ENCODE measurements around the gene ZNF708. TPM values are rescaled to one million over a fixed set of nuclear protein-coding genes. Genes with fewer than 3 reads are reported as not detected.
"Not testable (repeated sequence)": the region's sequence is repeated elsewhere in the genome, so short reads cannot be mapped to it uniquely, and the experiment has no call there.

The ZNF708 gene
- total and polyA plus RNA-seq, 3 experiments from 2014 or later = 8.0 to 13.3 (median 11.5) TPM

GRCh38 chr19:21259421-21260124, 69.6 kb downstream of the ZNF708 start:
- H3K4me3 Mint-ChIP-seq; H3K9me3 ChIP-seq (ENCODE audit: low read length); POLR2A ChIA-PET; H3K4me1 Mint-ChIP-seq; CTCF ChIA-PET; H3K4me3 ChIP-seq (ENCODE audit: low read length); H3K27me3 Mint-ChIP-seq; H3K36me3 ChIP-seq (ENCODE audit: insufficient read depth, low read length); H3K27ac Mint-ChIP-seq; DNase-seq; H3K27ac ChIP-seq (ENCODE audit: low read depth, low read length); H3K4me1 ChIP-seq (ENCODE audit: insufficient read depth, low read length); H3K27me3 ChIP-seq (ENCODE audit: insufficient read depth, low read length, poor library complexity, severe bottlenecking): not testable (repeated sequence)
- peaks cover 0 to 10% (median 2%) of the 10 kb centered on the region in 3 donors for H3K36me3 Mint-ChIP-seq
- H3K9me3 Mint-ChIP-seq = peaks cover 0 to 26% (median 16%) of the 10 kb centered on the region in 5 donors

GRCh38 chr19:21256722-21257121, 72.5 kb downstream of the ZNF708 start:
- H3K4me1 Mint-ChIP-seq = peaks cover 0 to 2% (median 0%) of the 10 kb centered on the region in 3 donors
- no peaks in the 10 kb centered on the region for H3K4me1 ChIP-seq (ENCODE audit: insufficient read depth, low read length)
- ChIA-PET CTCF (no interaction called here), POLR2A (no interaction called here)
- H3K27me3 Mint-ChIP-seq = peaks cover 4 to 8% of the 10 kb centered on the region in 2 donors
- DNase-seq = no peak
- peaks cover 0 to 13% (median 3%) of the 10 kb centered on the region in 5 donors for H3K9me3 Mint-ChIP-seq
- H3K36me3 ChIP-seq (ENCODE audit: insufficient read depth, low read length) = no peaks in the 10 kb centered on the region
- peaks cover 0 to 5% (median 0%) of the 10 kb centered on the region in 3 donors for H3K36me3 Mint-ChIP-seq
- no peaks in the 10 kb centered on the region for H3K27me3 ChIP-seq (ENCODE audit: insufficient read depth, low read length, poor library complexity, severe bottlenecking)
- no peak overlapping the region for H3K4me3 ChIP-seq (ENCODE audit: low read length)
- H3K27ac ChIP-seq (ENCODE audit: low read depth, low read length) = no peak overlapping the region
- H3K9me3 ChIP-seq (ENCODE audit: low read length) = no peaks in the 10 kb centered on the region
- H3K4me3 Mint-ChIP-seq = no peak overlapping the region
- no peak overlapping the region for H3K27ac Mint-ChIP-seq

Other genes with a start within 250 kb of the ZNF708 start
- gene ZNF714, start 247.2 kb downstream of the ZNF708 start, total RNA-seq = 10 to 100 TPM; 14.3 to 14.4 TPM
- 11.2 TPM for gene ZNF714, start 247.2 kb downstream of the ZNF708 start, polyA plus RNA-seq
- 10 to 100 TPM; 14.7 to 17.6 TPM for gene ZNF431, start 187.4 kb downstream of the ZNF708 start, total RNA-seq
- gene ZNF431, start 187.4 kb downstream of the ZNF708 start, polyA plus RNA-seq = 14.6 TPM
- gene ZNF738, start 29.6 kb upstream of the ZNF708 start, total RNA-seq = 1 to 10 TPM; 8.3 to 8.4 TPM
- gene ZNF738, start 29.6 kb upstream of the ZNF708 start, polyA plus RNA-seq = 4.2 TPM
- 10 to 100 TPM; 13.3 to 15.1 TPM for gene ZNF493, start 67.7 kb upstream of the ZNF708 start, total RNA-seq
- 15.7 TPM for gene ZNF493, start 67.7 kb upstream of the ZNF708 start, polyA plus RNA-seq
- 1 to 10 TPM; 8.5 to 9.0 TPM for gene ZNF429, start 176.2 kb upstream of the ZNF708 start, total RNA-seq
- gene ZNF429, start 176.2 kb upstream of the ZNF708 start, polyA plus RNA-seq = 34.3 TPM

Data from CD8-positive, alpha-beta memory T cell (primary cell).